ENCODE data around the gene ANKRD26.

- no peak for TF ChIP-seq REST (IDR thresholded peaks at IDR 0.05)
- TF ChIP-seq ZBTB33 (IDR thresholded peaks at IDR 0.05) = no peak
These were observed 65.1 kb downstream of the ANKRD26 start for GRCh38 chr10:27035163-27035562.

All from liver (tissue), 1 donor.